H9 (cell line): ENCODE results near the gene PI16. TPM values are rescaled to one million over a fixed set of nuclear protein-coding genes. Genes with fewer than 3 reads are reported as not detected.

Experiments used
- DNase-seq: peaks from one replicate; pipeline ENCODE4 v3.0.0-alpha.2; 2017
- H2AFZ ChIP-seq: one replicate; pipeline ENCODE4 v1.6.1; 2013; ENCODE audit warnings: mild to moderate bottlenecking, low read length, control low read depth, moderate library complexity
- H2AK5ac ChIP-seq: 2 replicates; pipeline ENCODE4 v1.6.1; 2013; ENCODE audit warnings: low read length, control low read depth, mixed read lengths; ENCODE audit not compliant: insufficient read length
- H2BK120ac ChIP-seq: one replicate; pipeline ENCODE4 v1.6.1; 2013; ENCODE audit warnings: low read depth, mild to moderate bottlenecking, low read length, control low read depth, inconsistent platforms; ENCODE audit not compliant: poor library complexity, severe bottlenecking
- H2BK12ac ChIP-seq: 2 replicates; pipeline ENCODE4 v1.6.1; 2013; ENCODE audit warnings: low read length, control low read depth, mixed read lengths, low read depth; ENCODE audit not compliant: insufficient read length
- H2BK15ac ChIP-seq: 2 replicates; pipeline ENCODE4 v1.6.1; 2013; ENCODE audit warnings: low read depth, low read length, control low read depth
- H2BK20ac ChIP-seq: one replicate; pipeline ENCODE4 v1.6.1; 2013; ENCODE audit warnings: low read depth, mild to moderate bottlenecking, low read length, control low read depth, inconsistent platforms; ENCODE audit not compliant: poor library complexity, severe bottlenecking
- H2BK5ac ChIP-seq: 2 replicates; pipeline ENCODE4 v1.6.1; 2013; ENCODE audit warnings: low read length, control low read depth, mixed read lengths; ENCODE audit not compliant: insufficient read length
- H3K14ac ChIP-seq: 2 replicates; pipeline ENCODE4 v1.6.1; 2013; ENCODE audit warnings: low read length, control low read depth; ENCODE audit not compliant: insufficient read depth
- H3K18ac ChIP-seq: 2 replicates; pipeline ENCODE4 v1.6.1; 2013; ENCODE audit warnings: low read depth, mild to moderate bottlenecking, mixed read lengths, low read length, control low read depth; ENCODE audit not compliant: insufficient read length
- H3K23ac ChIP-seq: 2 replicates; pipeline ENCODE4 v1.6.1; 2013; ENCODE audit warnings: low read length, control low read depth, mixed read lengths, low read depth; ENCODE audit not compliant: insufficient read length
- H3K23me2 ChIP-seq: 2 replicates; pipeline ENCODE4 v1.6.1; 2013; ENCODE audit warnings: low read depth, mild to moderate bottlenecking, mixed read lengths, low read length, control low read depth; ENCODE audit not compliant: insufficient read length, poor library complexity, severe bottlenecking
- H3K27ac ChIP-seq: 2 replicates; pipeline ENCODE4 v1.5.1; 2013; ENCODE audit warnings: low read length, control low read depth, mixed read lengths, low read depth; ENCODE audit not compliant: insufficient read length
- H3K27me3 ChIP-seq: 2 replicates; pipeline ENCODE4 v1.6.1; 2013; ENCODE audit warnings: low read length, control low read depth, inconsistent platforms; ENCODE audit not compliant: insufficient read depth
- H3K4ac ChIP-seq: 2 replicates; pipeline ENCODE4 v1.6.1; 2013; ENCODE audit warnings: low read depth, mild to moderate bottlenecking, control low read depth, inconsistent platforms, low read length, moderate library complexity
- H3K4me1 ChIP-seq: 2 replicates; pipeline ENCODE4 v1.6.1; 2013; ENCODE audit warnings: low read length, control low read depth, inconsistent platforms; ENCODE audit not compliant: insufficient read depth
- H3K4me2 ChIP-seq: 2 replicates; pipeline ENCODE4 v1.6.1; 2013; ENCODE audit warnings: low read length, control low read depth, mixed read lengths; ENCODE audit not compliant: insufficient read length, insufficient read depth
- H3K56ac ChIP-seq: 2 replicates; pipeline ENCODE4 v1.6.1; 2013; ENCODE audit warnings: low read depth, mild to moderate bottlenecking, mixed read lengths, low read length, control low read depth; ENCODE audit not compliant: insufficient read length
- H3K79me1 ChIP-seq: 2 replicates; pipeline ENCODE4 v1.6.1; 2013; ENCODE audit warnings: low read depth, mild to moderate bottlenecking, moderate library complexity, low read length, control low read depth, inconsistent platforms; ENCODE audit not compliant: insufficient read depth, poor library complexity, severe bottlenecking
- H3K79me2 ChIP-seq: 2 replicates; pipeline ENCODE4 v1.6.1; 2013; ENCODE audit warnings: low read length, control low read depth, inconsistent platforms; ENCODE audit not compliant: insufficient read depth
- H3K9ac ChIP-seq: 2 replicates; pipeline ENCODE4 v1.6.1; 2013; ENCODE audit warnings: low read length, control low read depth, mixed read lengths; ENCODE audit not compliant: insufficient read length; ENCODE audit errors: extremely low read depth
- H3K9me3 ChIP-seq: one replicate; pipeline ENCODE4 v1.6.1; 2013; ENCODE audit warnings: low read depth, low read length, inconsistent platforms; ENCODE audit not compliant: control insufficient read depth
- H3T11ph ChIP-seq: one replicate; pipeline ENCODE4 v1.6.1; 2013; ENCODE audit warnings: mild to moderate bottlenecking, low read length, control low read depth, inconsistent platforms
- H4K20me1 ChIP-seq: one replicate; pipeline ENCODE4 v1.6.1; 2013; ENCODE audit not compliant: control insufficient read depth, insufficient read length, insufficient read depth
- H4K5ac ChIP-seq: 2 replicates; pipeline ENCODE4 v1.6.1; 2013; ENCODE audit warnings: low read depth, mild to moderate bottlenecking, mixed read lengths, low read length, control low read depth; ENCODE audit not compliant: insufficient read length
- H4K8ac ChIP-seq: replicated peaks from 2 replicates; pipeline ENCODE4 v1.6.1; 2013; ENCODE audit warnings: low read length, control low read depth, mixed read lengths, low read depth; ENCODE audit not compliant: insufficient read length
- H4K91ac ChIP-seq: 2 replicates; pipeline ENCODE4 v1.6.1; 2013; ENCODE audit warnings: low read depth, mild to moderate bottlenecking, moderate library complexity, mixed read lengths, low read length, control low read depth; ENCODE audit not compliant: insufficient read length
- H3K27ac Mint-ChIP-seq, 3 experiments: 2 replicates in 2 of 3; 3 replicates in 1 of 3; pipeline ENCODE4 v1.8.0; 2020 to 2021; ENCODE audit warnings: mixed read lengths in 3 of 3, mild to moderate bottlenecking in 1 of 3, moderate library complexity in 1 of 3
- H3K27me3 Mint-ChIP-seq: 2 replicates; pipeline ENCODE4 v1.8.0; 2021; ENCODE audit warnings: low read depth, mild to moderate bottlenecking, moderate library complexity, mixed read lengths
- H3K36me3 Mint-ChIP-seq, 3 experiments: 2 replicates in 2 of 3; 3 replicates in 1 of 3; pipeline ENCODE4 v1.8.0; 2020 to 2021; ENCODE audit warnings: low read depth in 3 of 3, mixed read lengths in 3 of 3; ENCODE audit not compliant: insufficient read depth in 1 of 3
- H3K4me1 Mint-ChIP-seq, 2 experiments: 2 replicates each; pipeline ENCODE4 v1.8.0; 2020; ENCODE audit warnings: mixed read lengths in 2 of 2
- H3K4me3 Mint-ChIP-seq, 2 experiments: 2 replicates in 1 of 2; 3 replicates in 1 of 2; pipeline ENCODE4 v1.8.0; 2020 to 2021; ENCODE audit warnings: mild to moderate bottlenecking in 2 of 2, mixed read lengths in 2 of 2, moderate library complexity in 1 of 2
- H3K9me3 Mint-ChIP-seq, 2 experiments: 2 replicates in 1 of 2; 3 replicates in 1 of 2; pipeline ENCODE4 v1.8.0; 2020; ENCODE audit warnings: mild to moderate bottlenecking in 2 of 2, mixed read lengths in 2 of 2, moderate library complexity in 1 of 2
- CTCF ChIP-seq: fragments of 200-600 bp; sonication (generic); conservative IDR thresholded peaks from 3 replicates; pipeline ENCODE4 v1.8.0; 2021; ENCODE audit warnings: antibody characterized with exemption, mild to moderate bottlenecking
- WGBS: extraction: QIAGEN DNeasy Blood & Tissue Kit; methylation state at CpG from one replicate; pipeline ENCODE4 v1.1.7; 2013; ENCODE audit warnings: missing lambda C conversion rate, low lambda C conversion rate, mixed read lengths; ENCODE audit not compliant: insufficient read length; ENCODE audit errors: extremely low coverage; 5-methylcytosine and 5-hydroxymethylcytosine counted together
- total RNA-seq: library from RNA; stranded (reverse); gene quantifications from 2 replicates; pipeline ENCODE4 v1.2.1, GENCODE V29; 2021

PI16 gene
- total RNA-seq, 1 experiment from 2014 or later = not detected

- no peak overlapping the region for H3K27ac ChIP-seq
- no CpG with 5 or more reads among the region's 2 CpGs for WGBS
- no peak overlapping the region for H3K56ac ChIP-seq
- no peak overlapping the region for H3K23ac ChIP-seq
- no peak overlapping the region for H2BK15ac ChIP-seq
- no peak overlapping the region for H4K8ac ChIP-seq
- no peaks in the 10 kb centered on the region for H3K9me3 Mint-ChIP-seq
- no peaks in the 10 kb centered on the region for H3K79me2 ChIP-seq
- H4K20me1 ChIP-seq = no peaks in the 10 kb centered on the region
- H3K9ac ChIP-seq = no peak overlapping the region
- H4K5ac ChIP-seq = no peak overlapping the region
- H3T11ph ChIP-seq = no peak overlapping the region
- H2AFZ ChIP-seq = no peak overlapping the region
- H3K4ac ChIP-seq = no peak overlapping the region
- no peaks in the 10 kb centered on the region for H3K27me3 Mint-ChIP-seq
- no peak for DNase-seq
- no peaks in the 10 kb centered on the region for H3K23me2 ChIP-seq
- no peaks in the 10 kb centered on the region for H3K79me1 ChIP-seq
- no peaks in the 10 kb centered on the region for H3K36me3 Mint-ChIP-seq
- no peak overlapping the region for H3K18ac ChIP-seq
- H2BK20ac ChIP-seq = no peak overlapping the region
- H4K91ac ChIP-seq = no peak overlapping the region
- H2BK12ac ChIP-seq = no peak overlapping the region
- H3K4me3 Mint-ChIP-seq = no peak overlapping the region
- no peak for TF ChIP-seq CTCF
- H3K27me3 ChIP-seq = no peaks in the 10 kb centered on the region
- H2BK5ac ChIP-seq = no peak overlapping the region
- H2AK5ac ChIP-seq = no peak overlapping the region
- no peak overlapping the region for H3K27ac Mint-ChIP-seq
- peaks cover 2% of the 10 kb centered on the region; the same call in 1 of the 2 replicates for H3K4me1 ChIP-seq
- H3K9me3 ChIP-seq = no peaks in the 10 kb centered on the region
- H3K4me2 ChIP-seq = no peak overlapping the region
- no peak overlapping the region for H3K14ac ChIP-seq
- H2BK120ac ChIP-seq = no peak overlapping the region
- peaks cover 0 to 6% of the 10 kb centered on the region in 2 experiments; a peak in 2 of 4 replicates for H3K4me1 Mint-ChIP-seq
These were observed 45.8 kb upstream of the PI16 start for GRCh38 chr6:36908747-36909146.
